GM23338 (cell line): Measurements from ENCODE around the gene NAE1. TPM values are rescaled to one million over a fixed set of nuclear protein-coding genes. Genes with fewer than 3 reads are reported as not detected.

Source experiments
- ATAC-seq: fragments of 200-7000 bp; cut with Tn5 transposase; 3 replicates; pipeline ENCODE4 v1.9.1; 2020
- DNase-seq: peaks from one replicate; pipeline ENCODE4 v3.0.0-alpha.2; 2015; ENCODE audit warnings: low spot score
- H2AFZ ChIP-seq: fragments of 200-600 bp; sonication (generic); 2 replicates; pipeline ENCODE4 v1.8.0; 2016; ENCODE audit warnings: antibody characterized with exemption, mild to moderate bottlenecking, moderate library complexity
- H3F3A ChIP-seq: fragments of 200-600 bp; sonication (generic); replicated peaks from 2 replicates; pipeline ENCODE4 v1.8.0; 2017; ENCODE audit warnings: antibody characterized with exemption, mixed run types, low read depth
- H3K27ac ChIP-seq: fragments of 200-600 bp; sonication (generic); 2 replicates; pipeline ENCODE4 v1.6.1; 2016; ENCODE audit warnings: low read depth
- H3K27me3 ChIP-seq: fragments of 200-600 bp; sonication (generic); 2 replicates; pipeline ENCODE4 v1.8.0; 2016; ENCODE audit warnings: mild to moderate bottlenecking, mixed run types, moderate library complexity; ENCODE audit not compliant: insufficient read depth
- H3K36me3 ChIP-seq: fragments of 200-600 bp; sonication (generic); 2 replicates; pipeline ENCODE4 v1.8.0; 2016; ENCODE audit warnings: mild to moderate bottlenecking; ENCODE audit not compliant: insufficient read depth
- H3K4me1 ChIP-seq: fragments of 200-600 bp; sonication (generic); 2 replicates; pipeline ENCODE4 v1.8.0; 2016; ENCODE audit warnings: mild to moderate bottlenecking, moderate library complexity; ENCODE audit not compliant: insufficient read depth
- H3K4me2 ChIP-seq: fragments of 200-600 bp; sonication (generic); 2 replicates; pipeline ENCODE4 v1.7.1; 2017; ENCODE audit warnings: mixed run types
- H3K4me3 ChIP-seq: fragments of 200-600 bp; sonication (generic); 2 replicates; pipeline ENCODE4 v1.6.1; 2016; ENCODE audit warnings: mixed run types
- H3K79me2 ChIP-seq: fragments of 200-600 bp; sonication (generic); replicated peaks from 2 replicates; pipeline ENCODE4 v1.8.0; 2017; ENCODE audit warnings: mild to moderate bottlenecking; ENCODE audit not compliant: insufficient read depth
- H3K9me2 ChIP-seq: fragments of 200-600 bp; sonication (generic); 2 replicates; pipeline ENCODE4 v1.8.0; 2017; ENCODE audit not compliant: insufficient read depth
- H4K20me1 ChIP-seq: fragments of 200-600 bp; sonication (generic); replicated peaks from 2 replicates; pipeline ENCODE4 v1.8.0; 2017; ENCODE audit warnings: mild to moderate bottlenecking; ENCODE audit not compliant: insufficient read depth
- H3K27ac Mint-ChIP-seq: 2 replicates; pipeline ENCODE4 v1.8.0; 2020; ENCODE audit warnings: inconsistent platforms, mild to moderate bottlenecking, moderate library complexity, mixed read lengths
- H3K27me3 Mint-ChIP-seq: 3 replicates; pipeline ENCODE4 v1.8.0; 2022; ENCODE audit warnings: low read depth, mild to moderate bottlenecking, moderate library complexity, mixed read lengths, inconsistent platforms; ENCODE audit not compliant: insufficient read depth, poor library complexity
- H3K36me3 Mint-ChIP-seq: 3 replicates; pipeline ENCODE4 v1.8.0; 2021; ENCODE audit warnings: low read depth, mild to moderate bottlenecking, inconsistent platforms, moderate library complexity, mixed read lengths
- H3K4me1 Mint-ChIP-seq: 3 replicates; pipeline ENCODE4 v1.8.0; 2020; ENCODE audit warnings: mild to moderate bottlenecking, inconsistent platforms, mixed read lengths
- H3K4me3 Mint-ChIP-seq: 3 replicates; pipeline ENCODE4 v1.8.0; 2021; ENCODE audit warnings: moderate library complexity, mild to moderate bottlenecking, inconsistent platforms, mixed read lengths
- H3K9me3 Mint-ChIP-seq: 3 replicates; pipeline ENCODE4 v1.8.0; 2020; ENCODE audit warnings: moderate library complexity, mild to moderate bottlenecking, inconsistent platforms, mixed read lengths
- CREB1 ChIP-seq: fragments of 250-450 bp; sonication (Bioruptor Pico); IDR thresholded peaks from 2 replicates; pipeline ENCODE4 v1.5.0; 2020; ENCODE audit warnings: low read depth, mild to moderate bottlenecking, moderate library complexity
- CTCF ChIP-seq, 2 experiments: fragments of 200-600 bp in 1 of 2; sonication (generic) in 1 of 2; conservative IDR thresholded peaks; 2 replicates each; pipeline versions ENCODE4 v1.5.1 to v1.6.1; 2016 to 2017; ENCODE audit warnings: antibody characterized with exemption in 2 of 2, low read depth in 2 of 2, mild to moderate bottlenecking in 2 of 2, moderate library complexity in 1 of 2
- ETS1 ChIP-seq: IDR thresholded peaks from 2 replicates; pipeline ENCODE4 v1.6.1; 2016; ENCODE audit warnings: antibody characterized with exemption
- EZH2 ChIP-seq: fragments of 200-600 bp; sonication (generic); IDR thresholded peaks from one replicate; pipeline ENCODE4 v1.8.0; 2017; ENCODE audit warnings: antibody characterized with exemption, mild to moderate bottlenecking, low read depth; ENCODE audit not compliant: unreplicated experiment
- JUNB ChIP-seq: IDR thresholded peaks from one replicate; pipeline ENCODE4 v1.6.1; 2016; ENCODE audit warnings: antibody characterized with exemption; ENCODE audit not compliant: unreplicated experiment
- POLR2AphosphoS5 ChIP-seq: IDR thresholded peaks from 2 replicates; pipeline ENCODE4 v1.6.1; 2016; ENCODE audit warnings: antibody characterized with exemption, low read depth
- REST ChIP-seq: IDR thresholded peaks from one replicate; pipeline ENCODE4 v1.6.1; 2018; ENCODE audit warnings: antibody characterized with exemption; ENCODE audit not compliant: unreplicated experiment
- STAT1 ChIP-seq: IDR thresholded peaks from one replicate; pipeline ENCODE4 v1.6.1; 2016; ENCODE audit warnings: antibody characterized with exemption; ENCODE audit not compliant: unreplicated experiment
- ZNF331 ChIP-seq: fragments of 250-450 bp; sonication (Bioruptor Pico); IDR thresholded peaks from 2 replicates; pipeline ENCODE4 v1.5.0; 2020; ENCODE audit warnings: low read depth, mild to moderate bottlenecking, moderate library complexity
- ZNF462 ChIP-seq: fragments of 250-450 bp; sonication (Bioruptor Pico); IDR thresholded peaks from 2 replicates; pipeline ENCODE4 v1.5.0; 2020; ENCODE audit warnings: mild to moderate bottlenecking, moderate library complexity
- polyA plus RNA-seq: library from polyadenylated mRNA; unstranded; fragments of >200 nt; fragmentation: Nextera tagmentation; extraction: Ambion mirVana; gene quantifications from 2 replicates; pipeline ENCODE4 v1.2.1, GENCODE V29; 2016
- total RNA-seq: library from RNA; depleted of rRNA; stranded (reverse); fragments of >200 nt; shearing (Covaris generic); gene quantifications from 2 replicates; pipeline ENCODE4 v1.2.3, GENCODE V29; 2014

The NAE1 gene
- total and polyA plus RNA-seq, 2 experiments from 2014 or later: 139 to 209 TPM

GRCh38 chr16:66856801-66857200 lies 26.0 kb upstream of the NAE1 start:
- Histone ChIP-seq H3K4me1 (no peaks in the 10 kb centered on the region), H3K36me3 (no peaks in the 10 kb centered on the region), H3K79me2 (no peaks in the 10 kb centered on the region), H3K4me3 (no peak overlapping the region), H2AFZ (no peak overlapping the region), H3K27me3 (no peaks in the 10 kb centered on the region), H3K27ac (no peak overlapping the region), H3K4me2 (no peak overlapping the region), H3K9me2 (no peaks in the 10 kb centered on the region), H3F3A (no peaks in the 10 kb centered on the region), H4K20me1 (no peaks in the 10 kb centered on the region)
- H3K4me1 Mint-ChIP-seq: no peaks in the 10 kb centered on the region
- no peak overlapping the region for H3K27ac Mint-ChIP-seq
- H3K36me3 Mint-ChIP-seq: no peaks in the 10 kb centered on the region
- H3K4me3 Mint-ChIP-seq: no peak overlapping the region
- no peaks in the 10 kb centered on the region for H3K9me3 Mint-ChIP-seq
- TF ChIP-seq CREB1 (CRISPR knock-in tag) (no peak), ETS1 (no peak), REST (no peak), CTCF (conservative IDR thresholded peaks at IDR 0.05; ENCODE audit: low read depth in 2 of 2) (no peak), EZH2 (no peak), JUNB (no peak), STAT1 (no peak), ZNF331 (no peak), POLR2AphosphoS5 (no peak), ZNF462 (no peak)
- no peak for DNase-seq
- ATAC-seq: no peak
- H3K27me3 Mint-ChIP-seq: peaks cover 2% of the 10 kb centered on the region
